Panc1 (cell line): ENCODE measurements around the gene TMEM106C.

Experiments used
- CTCF ChIP-seq: fragments of 450-650 bp; IDR thresholded peaks from 2 replicates; pipeline ENCODE4 v1.5.1; 2017; ENCODE audit warnings: mild to moderate bottlenecking
- POLR2AphosphoS5 ChIP-seq: IDR thresholded peaks from 2 replicates; pipeline ENCODE4 v1.6.1; 2012; ENCODE audit warnings: mild to moderate bottlenecking, low read depth, low read length, moderate library complexity
- TCF7L2 ChIP-seq: IDR thresholded peaks from 2 replicates; pipeline ENCODE4 v1.6.1; 2011; ENCODE audit warnings: mild to moderate bottlenecking, low read depth, low read length, inconsistent platforms

GRCh38 chr12:48013287-48013686, 49.9 kb downstream of the TMEM106C start:
- no peak for TF ChIP-seq CTCF
- TF ChIP-seq POLR2AphosphoS5, result no peak
- no peak for TF ChIP-seq TCF7L2
